Measurements from ENCODE around the gene PRKG1.

GRCh38 chr10:51117794-51118193, 43.5 kb downstream of the PRKG1 start:
- TF ChIP-seq EZH2 (IDR thresholded peaks at IDR 0.05; ENCODE audit: borderline replicate concordance, insufficient read depth, low read depth, low read length, poor library complexity, severe bottlenecking), result no peak
- no peak for TF ChIP-seq CTCF (IDR thresholded peaks at IDR 0.05)

Measured in B cell (primary cell).